Hindlimb muscle (tissue), 1 donor: Measurements from ENCODE around the gene PACRG. TPM values are rescaled to one million over a fixed set of nuclear protein-coding genes. Genes with fewer than 3 reads are reported as not detected.
"Not testable (repeated sequence)": the region's sequence is repeated elsewhere in the genome, so short reads cannot be mapped to it uniquely, and the experiment has no call there.

Source experiments
- DNase-seq: peaks from one replicate; pipeline ENCODE4 v3.0.0-alpha.2; 2013
- polyA plus RNA-seq: library from polyadenylated mRNA; unstranded; fragments of 120-200 nt; gene quantifications from one replicate; pipeline ENCODE4 v1.2.1, GENCODE V29; 2013; ENCODE audit not compliant: insufficient read length

PACRG gene
- polyA plus RNA-seq: 1.7 TPM

DNA sequence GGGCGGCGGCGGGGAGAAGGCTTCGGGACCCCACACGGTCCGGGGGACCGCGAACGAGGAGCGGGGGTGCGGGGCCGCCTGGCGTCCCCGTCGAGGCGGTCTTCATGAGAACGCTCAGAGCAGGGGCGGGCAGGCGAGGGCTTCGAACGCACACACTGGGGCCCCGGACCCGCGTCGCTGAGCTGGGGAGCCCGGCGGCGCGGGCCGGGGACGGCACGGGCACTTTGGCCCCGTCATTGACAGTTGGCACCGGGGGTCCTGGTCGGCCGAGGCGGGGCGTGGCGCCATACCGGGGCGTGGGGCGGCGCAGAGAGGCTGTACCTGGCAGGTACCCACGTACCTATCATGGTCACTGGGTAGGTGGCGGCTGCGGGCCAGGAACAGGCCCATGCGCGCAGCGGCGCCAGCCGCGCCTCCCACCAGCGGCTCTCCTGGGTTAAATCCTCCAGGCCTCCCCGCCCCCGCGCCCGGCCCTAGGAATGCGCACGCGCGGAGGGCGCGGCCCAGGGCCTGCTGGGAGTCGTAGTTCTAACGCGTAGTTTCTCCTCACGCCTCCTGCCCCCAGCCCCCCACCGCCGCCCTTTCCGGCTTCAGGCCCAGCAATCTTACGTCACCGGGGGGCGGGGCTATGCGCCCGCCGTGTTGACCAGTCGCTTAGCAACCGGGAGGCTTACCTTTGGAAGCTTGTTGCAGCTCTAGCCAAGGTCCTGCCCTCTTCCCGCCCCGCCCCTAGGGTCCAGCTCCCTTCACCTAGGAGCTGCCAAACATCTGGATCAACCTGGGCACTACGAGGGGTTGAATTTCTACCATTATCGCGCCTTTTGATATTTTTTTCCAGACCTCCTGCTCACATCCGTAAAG is at the start of gene PACRG, which contains the start of gene PRKN:
Gene PACRG, plus strand, starts transcription at position 653 of the 861 bp plus-strand sequence.
Gene PRKN, minus strand, starts transcription at position 445 of the 861 bp plus-strand sequence.
- peak; percentile 98 for DNase-seq

DNA sequence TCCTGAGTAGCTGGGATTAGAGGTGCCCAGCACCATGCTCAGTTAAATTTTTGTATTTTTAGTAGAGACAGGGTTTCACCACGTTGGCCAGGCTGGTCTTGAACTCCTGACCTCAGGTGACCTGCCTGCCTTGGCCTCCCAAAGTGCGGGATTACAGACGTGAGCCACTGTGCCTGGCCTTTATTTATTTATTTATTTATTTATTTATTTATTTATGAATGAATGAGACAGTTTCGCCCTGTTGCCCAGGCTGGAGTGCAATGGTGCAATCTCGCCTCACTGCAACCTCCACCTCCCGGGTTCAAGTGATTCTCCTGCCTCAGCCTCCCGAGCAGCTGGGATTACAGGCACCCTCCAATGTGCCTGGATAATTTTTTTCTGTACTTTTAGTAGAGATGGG is 48.9 kb upstream of the PACRG start:
- not testable (repeated sequence) for DNase-seq

DNA sequence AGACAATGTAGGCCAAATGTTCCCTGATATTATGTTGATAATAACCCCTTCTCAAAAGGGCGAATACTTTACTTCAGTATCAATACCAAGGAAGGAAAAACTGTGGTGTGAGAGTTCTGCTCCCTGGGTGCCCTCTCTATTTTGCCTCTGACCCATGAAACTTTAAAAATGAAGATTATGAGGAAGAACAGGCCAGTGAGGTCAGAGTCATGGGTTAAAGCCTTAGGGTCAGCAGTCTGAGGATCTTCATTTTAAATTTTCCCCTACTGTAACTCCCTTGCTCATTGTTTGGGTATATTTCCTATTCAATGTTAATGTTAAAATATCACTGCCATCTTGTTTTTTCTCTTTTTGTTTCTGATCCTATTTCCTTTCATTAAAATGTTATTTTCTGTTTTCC is 48.1 kb upstream of the PACRG start:
- no peak for DNase-seq

DNA sequence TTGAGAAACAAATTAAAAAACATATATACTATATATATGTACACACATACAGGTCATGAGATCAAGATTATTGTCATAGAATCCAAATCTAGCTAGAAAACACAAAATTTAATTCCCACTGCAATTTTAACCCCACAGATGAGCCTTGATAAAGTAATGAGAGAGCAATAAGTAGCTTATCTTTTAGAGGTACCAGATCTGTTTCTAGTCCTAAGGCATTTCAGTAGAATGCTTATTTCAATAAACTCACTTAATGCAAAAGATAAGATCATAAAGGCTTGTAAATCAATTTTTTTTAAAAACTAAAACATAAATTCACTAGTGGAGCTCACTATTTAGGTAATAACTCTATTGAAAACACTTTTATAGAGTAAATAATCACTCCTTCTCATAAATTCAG is 47.4 kb upstream of the PACRG start:
- no peak for DNase-seq

DNA sequence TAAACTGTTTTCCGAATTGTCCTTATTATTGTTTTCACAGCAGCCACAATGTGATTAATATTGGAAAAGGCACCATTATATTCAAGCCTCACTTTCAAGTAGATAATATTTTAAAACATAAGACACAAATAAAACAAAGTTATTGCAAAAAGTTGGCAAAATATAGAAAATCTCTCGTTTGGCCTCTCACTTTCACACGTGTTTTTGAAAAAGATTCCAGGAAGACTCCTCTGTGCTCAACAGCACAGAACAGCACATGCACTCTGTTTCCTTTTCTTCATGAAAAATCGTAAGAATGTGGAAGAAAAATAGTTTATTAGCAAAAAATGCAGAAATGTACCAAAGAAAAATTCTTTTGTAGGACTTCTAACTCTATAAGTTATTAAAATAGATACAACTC is 46.9 kb upstream of the PACRG start:
- DNase-seq: no peak

DNA sequence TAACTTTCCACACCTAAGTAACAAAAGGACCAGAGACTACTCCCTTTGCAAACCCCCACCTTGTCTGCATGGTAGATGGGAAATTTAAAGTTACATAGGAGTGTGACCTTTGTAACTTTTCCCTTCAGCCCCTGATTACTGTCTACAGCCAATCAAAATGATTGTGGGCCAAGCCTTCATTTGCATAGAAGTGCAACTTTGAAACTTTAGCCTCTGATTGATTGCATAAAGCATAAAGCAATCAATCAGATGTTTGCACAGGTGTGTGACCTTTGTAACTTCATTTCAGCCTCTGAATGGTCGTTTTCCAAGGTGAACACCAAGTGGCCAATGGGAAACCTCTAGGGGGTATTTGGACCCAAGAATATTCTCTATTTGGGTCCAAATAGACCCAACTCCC is 46.3 kb upstream of the PACRG start:
- DNase-seq: no peak

DNA sequence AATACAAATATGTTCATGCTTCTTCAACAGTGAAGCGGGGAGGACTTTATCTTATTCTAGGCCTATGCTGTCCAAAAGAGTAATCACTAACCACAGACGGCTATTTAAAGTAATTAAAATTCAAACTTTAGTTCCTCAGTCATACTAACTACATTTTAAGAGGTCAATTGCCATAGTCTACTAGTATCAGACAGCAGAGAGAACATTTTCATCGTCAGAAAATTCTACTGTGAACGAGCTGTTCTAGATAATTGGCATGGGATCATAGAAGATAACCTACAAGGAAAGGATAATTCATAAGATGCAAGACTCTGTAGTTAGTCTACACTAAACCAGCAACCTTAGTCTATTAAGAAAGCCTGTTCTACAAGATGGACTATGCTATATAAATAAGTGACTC is 44.6 kb upstream of the PACRG start:
- DNase-seq: no peak

DNA sequence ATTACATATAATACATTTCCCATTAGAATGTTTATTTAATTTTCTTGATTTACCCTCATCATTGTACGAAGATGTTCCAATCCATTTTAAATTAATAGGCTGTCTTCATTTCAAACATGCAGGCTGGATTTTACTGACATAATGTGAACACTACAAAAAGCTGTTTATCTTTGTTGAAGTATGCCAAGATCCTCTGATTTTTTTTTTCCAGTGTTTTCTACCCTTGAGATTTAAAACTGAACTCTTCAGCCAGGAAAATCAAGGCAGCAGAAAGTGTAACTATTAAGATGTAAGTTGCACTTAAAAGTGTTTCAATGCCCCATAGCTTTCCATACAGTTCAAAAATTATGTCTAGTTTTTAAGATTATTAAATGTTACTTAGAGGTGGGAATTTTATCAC is 43.7 kb upstream of the PACRG start:
- DNase-seq: no peak

DNA sequence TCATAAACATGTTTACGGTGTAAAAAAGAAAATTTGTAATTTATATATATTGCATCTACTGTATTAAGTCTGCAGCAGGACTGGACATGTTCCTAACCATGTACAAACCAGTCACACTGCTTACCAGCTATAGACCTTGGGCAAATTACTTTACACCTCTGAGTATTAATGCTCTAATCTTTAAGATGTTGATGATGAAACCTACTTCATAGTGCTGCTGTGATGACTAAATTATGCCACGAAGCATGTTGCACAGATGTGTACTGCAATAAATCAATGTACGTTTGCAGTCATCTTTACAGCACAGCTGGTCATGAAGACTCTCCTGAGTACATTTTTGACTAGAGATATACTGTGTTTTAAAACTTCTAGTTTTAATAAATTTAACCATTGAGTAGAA is 42.8 kb upstream of the PACRG start:
- DNase-seq: no peak

DNA sequence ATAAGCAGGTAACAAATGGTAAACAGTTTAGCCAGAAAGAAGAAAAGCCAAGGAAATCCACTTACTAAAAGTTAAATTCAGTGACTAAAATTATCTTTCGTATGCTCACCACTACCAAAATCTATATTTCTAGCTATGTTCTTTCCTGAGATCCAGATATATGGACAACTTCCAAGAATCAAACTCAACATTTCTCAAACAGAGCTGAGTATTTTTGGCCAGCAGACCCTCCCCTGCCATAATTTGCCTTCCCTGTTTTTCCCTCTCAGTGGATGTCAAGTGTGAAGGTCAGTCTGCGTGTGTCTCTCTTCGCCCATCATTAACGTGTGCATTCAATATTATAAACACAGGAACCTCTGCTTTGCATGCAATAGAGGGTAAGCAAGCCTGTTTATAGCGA is 42.2 kb upstream of the PACRG start:
- DNase-seq: no peak

DNA sequence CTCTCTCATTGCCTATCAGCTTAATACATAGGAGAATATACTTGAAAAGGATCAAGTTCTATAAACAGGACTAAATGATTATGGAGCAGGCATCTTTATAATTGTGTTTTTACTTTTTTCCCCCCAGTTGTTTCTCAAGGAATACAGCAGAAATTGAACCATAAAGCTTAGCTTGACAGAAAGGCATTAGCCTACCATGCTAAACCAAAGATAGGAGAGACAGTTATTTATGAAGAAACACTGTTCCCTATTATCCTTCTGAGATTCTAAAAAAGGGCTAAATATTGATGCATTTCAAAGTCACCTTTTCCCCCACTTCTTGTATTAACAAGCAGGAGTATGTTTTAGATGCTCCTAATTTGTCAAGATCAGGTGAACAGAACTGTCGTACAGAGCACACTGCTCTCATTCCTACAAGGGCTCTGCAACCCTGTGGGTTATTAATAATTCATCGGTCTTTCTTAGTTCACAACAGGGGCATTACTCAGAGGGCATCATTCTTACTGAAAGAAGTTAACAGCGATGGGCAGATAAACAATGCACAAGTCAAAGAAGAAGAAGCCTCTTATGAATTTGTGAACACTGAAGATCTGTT is 38.9 kb upstream of the PACRG start:
- DNase-seq: no peak

DNA sequence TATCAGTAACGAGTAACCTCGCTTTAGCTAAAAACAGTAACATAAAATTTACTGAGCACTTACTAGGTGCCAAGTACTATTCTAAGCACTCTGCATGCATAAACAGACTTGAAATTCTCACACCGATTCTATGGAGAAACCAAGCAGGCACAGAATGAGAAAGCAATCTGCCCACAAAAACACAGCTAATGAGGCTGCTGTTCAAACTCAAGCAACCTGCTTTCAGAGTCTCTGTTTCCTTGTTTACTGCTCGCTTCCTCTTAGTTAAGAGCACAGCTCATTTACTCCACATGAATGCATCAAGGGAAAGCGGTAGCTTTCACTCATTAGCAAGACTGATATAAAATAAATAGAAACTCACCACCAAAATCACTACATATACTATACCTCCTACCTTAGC is 37.6 kb upstream of the PACRG start:
- DNase-seq: no peak

DNA sequence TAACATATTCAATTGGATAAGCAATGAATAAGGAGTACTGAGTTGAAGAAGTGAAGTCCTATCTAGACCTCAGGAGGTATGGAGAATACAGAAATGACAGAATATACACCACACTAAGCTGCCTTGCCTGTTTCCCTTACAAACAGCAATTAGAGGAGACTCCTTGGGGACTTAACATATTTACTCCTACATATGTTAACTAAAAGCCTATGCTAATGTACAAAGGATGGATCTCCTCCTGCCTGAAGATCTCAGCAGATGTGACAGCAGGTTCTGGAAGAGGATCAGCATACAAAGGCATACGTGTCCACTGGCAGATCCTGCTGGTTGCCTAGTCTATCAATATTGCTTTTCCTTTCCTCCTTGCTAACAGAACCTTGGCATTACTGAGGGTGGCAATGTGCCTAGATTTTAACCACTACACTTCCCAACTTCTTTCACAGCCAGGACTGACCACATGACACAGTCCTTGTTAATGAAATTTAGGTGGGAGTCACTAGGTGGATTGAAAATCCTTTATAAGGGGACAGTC is 29.8 kb upstream of the PACRG start:
- no peak for DNase-seq

DNA sequence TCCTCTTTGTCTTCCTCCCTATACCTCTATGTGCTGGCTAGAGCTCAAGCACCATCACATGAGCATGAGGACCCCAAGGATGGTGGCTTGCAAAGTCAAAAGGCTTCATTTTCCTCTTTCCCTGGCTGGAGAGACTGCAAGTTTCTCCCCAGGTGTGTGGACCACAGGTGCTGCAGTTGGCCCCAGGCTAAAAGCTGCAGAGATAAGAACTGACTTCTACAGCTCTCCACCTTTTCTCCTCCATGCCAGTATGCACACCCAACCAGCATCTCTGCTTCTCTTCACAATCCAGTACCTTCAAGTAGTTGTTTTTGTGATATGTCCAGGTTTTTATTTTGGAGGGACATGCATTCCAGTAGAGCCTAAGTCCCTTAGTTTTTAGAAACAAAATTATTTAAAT is 29.3 kb upstream of the PACRG start:
- no peak for DNase-seq

DNA sequence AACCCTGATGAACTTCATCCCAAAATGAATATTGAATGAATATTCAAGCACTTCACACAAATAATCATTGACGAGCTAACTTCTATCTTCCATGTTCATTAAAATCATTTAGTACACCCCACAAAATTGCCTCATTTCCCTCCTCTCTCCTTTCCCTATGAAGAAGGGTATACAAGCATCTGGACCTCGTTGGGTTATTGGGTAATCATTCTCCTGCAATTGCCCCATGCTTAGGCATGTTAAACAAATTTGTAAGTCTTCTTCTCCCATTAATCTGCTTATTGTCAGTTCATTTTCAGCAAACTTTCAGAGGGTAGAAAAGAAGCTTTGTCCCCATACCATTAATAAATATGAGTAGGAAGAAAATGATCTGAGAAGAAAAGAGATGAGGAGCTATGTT is 27.8 kb upstream of the PACRG start:
- no peak for DNase-seq

DNA sequence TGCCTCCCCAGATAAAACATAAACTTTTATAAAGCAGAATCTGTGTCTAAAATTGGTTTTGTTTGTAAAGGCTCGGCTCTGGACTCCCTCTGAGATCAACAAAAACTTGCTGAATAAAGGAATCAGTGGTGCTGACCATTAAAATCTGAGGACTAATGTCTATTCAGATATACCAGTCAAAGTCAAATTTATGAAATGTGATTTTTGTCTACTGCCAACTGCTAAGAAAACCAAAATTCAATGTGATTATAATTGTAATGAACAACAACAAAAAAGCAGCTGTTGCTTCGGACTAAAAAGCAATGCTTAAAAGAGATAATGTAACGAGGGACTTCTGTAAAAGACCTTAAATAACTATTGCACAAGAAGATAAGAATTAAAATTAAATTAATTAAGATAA is 26.8 kb upstream of the PACRG start:
- DNase-seq: no peak

DNA sequence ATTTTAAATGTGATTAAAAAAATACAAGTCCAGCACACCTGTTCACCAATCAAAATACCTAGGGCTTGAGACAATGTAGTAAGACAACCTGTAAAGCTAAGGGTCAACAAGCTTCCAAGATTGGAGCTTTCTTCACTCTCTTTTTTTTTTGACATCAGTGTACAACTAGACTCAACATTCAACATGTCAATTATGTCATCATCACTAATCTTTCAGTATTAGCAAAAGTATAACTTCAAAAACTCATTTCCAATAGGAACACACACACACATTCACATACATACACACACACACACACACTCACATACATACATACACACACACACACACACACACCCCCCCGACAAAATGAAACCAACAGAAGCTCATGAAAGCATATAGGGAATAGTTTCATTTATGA is 26.2 kb upstream of the PACRG start:
- no peak for DNase-seq

DNA sequence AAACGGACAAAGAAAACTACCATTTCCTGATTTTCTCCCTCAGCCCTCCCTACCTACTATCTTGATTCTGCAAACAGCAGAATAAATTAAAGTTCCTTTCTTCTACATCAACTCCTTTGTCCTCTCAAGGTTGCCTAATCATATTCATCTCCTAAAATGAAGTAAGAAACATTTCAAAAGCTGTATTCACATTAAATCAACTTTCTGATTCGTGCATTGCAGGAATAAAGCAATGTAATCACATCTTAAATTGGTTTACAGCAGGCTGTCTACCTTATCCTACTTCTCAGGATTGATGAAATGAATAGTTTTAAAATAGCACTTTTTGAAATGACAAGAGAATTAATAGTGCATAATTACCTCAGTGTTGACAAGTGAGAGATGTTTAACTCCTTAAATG is 25.3 kb upstream of the PACRG start:
- DNase-seq: no peak

DNA sequence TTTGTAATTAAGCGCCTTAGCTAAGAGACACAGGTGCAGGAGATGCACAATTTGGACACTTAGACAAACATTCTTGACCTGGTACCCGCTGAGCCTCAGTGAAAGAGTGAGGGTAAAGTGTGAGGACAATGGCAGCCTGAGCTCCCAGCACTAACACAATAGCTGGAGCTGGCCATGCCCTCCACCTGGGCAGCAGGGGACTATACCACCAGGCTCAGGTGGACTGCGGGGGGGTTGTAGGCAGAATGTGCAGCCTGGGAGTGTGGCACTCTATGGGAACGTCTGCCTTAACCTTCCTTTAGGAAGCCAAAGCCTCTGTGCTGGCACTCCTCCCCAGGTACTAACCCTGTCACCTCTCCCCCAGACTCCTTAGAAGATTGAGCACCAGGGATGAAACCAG is 23.8 kb upstream of the PACRG start:
- DNase-seq: no peak

DNA sequence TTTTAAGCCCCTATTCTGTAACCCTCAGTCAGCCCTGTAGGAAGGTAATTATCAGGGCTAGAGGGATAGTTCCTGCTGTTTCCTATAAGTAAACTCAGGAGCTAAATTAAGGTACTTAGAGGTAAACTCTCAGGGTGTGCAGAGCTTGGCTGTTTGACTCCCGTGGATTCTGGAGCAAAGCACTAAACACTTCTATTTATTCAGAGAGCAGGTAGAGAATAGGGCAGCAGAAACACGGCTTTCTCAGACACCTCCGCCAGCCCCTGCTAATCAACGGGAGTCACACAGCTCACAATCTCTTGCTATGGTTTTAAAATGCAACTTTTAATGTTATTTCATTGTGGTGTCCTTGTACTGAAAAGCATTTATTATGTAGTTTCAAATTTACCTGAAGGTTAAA is 22.0 kb upstream of the PACRG start:
- DNase-seq: no peak

DNA sequence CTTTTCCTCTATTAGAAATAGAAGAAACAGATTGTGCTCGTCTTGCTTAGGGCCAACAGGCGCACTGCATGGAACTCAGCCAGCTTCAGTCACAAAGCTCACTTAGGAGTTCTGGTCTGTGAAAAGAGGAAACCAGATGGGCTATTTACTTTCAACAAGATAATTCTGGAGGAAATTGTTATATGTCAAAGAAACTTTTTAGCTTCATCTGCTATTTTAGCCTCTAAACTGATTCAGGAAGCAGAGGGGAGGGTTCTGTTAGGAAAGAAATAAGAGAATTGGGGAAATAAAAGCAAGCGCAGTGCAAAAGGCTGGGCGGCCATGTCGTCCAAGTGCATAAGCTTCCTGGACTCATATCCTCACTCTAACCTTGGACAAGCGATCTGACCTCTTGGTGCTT is 21.5 kb upstream of the PACRG start:
- peak; percentile 88 for DNase-seq

DNA sequence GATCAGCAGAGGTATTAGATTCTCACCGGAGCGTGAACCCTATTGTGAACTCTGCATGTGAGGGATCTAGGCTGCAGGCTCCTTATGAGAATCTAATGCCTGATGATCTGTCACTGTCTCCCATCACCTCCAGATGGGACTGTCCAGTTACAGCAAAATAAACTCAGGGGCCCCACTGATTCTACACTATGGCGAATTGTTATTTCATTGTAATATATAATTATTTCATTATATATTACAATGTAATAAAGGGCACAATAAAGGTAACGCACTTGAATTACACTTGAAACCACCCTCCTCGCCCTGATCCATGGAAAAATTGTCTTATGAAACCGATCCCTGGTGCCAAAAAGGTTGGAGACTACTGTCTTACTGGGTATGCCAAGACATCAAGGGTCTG is 18.8 kb upstream of the PACRG start:
- DNase-seq: no peak

DNA sequence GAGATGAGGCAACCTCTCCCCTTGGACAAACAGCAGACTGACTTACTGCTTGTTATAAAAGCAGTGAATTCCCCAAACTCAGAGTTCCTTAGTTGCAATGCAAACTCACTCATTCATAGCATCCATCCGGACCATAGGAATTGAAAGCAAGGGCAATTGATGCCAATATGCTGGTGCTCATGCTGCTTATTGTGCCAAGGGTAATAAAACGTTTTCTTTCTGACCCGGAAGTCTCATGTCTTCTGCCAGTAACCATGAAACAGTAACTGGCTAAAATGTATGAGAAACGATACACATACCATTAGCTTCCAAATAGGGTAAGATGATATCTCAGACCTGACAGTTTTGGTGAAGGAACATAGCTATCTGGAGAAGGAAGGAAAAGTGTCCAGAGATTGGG is 18.3 kb upstream of the PACRG start:
- DNase-seq: no peak

DNA sequence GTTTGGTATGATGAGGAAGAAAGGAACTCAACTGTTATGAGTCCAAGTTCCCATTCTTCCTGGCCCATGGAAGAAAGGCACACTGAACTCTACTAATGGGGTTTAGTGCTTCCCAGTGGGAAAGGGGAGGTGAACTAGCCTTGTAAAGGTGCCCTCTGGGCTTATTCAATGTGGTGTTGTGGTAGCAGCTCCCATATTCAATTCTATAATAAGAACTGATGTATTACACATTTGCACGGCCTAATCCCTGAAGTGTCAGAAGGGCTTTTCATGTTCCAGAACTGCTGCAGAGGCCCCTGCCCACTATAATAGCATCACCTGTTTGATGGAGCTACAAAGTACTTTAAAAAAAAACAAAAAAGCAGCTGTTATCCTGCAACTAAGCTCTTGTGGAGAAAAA is 17.4 kb upstream of the PACRG start:
- DNase-seq: no peak
